ENCODE measurements around the gene MUC22. TPM values are rescaled to one million over a fixed set of nuclear protein-coding genes. Genes with fewer than 3 reads are reported as not detected.

The MUC22 gene
- total and polyA plus RNA-seq, 4 donors, result 0.02 to 0.11 (median 0.05) TPM

- H3K4me1 ChIP-seq (ENCODE audit: control insufficient read depth in 5 of 5, insufficient read depth in 5 of 5, low read length in 5 of 5), result peaks cover 0 to 20% (median 7%) of the 10 kb centered on the region in 5 donors
- H3K9me3 ChIP-seq (ENCODE audit: control insufficient read depth in 4 of 4, insufficient read depth in 3 of 4, low read length in 3 of 4), result no peaks in the 10 kb centered on the region
- no peaks in the 10 kb centered on the region for H3K27me3 ChIP-seq (ENCODE audit: control insufficient read depth in 3 of 3, insufficient read depth in 3 of 3, low read length in 2 of 3)
- TF ChIP-seq CTCF (IDR thresholded peaks at IDR 0.05; ENCODE audit: control extremely low read depth, extremely low read depth), result no peak
- DNase-seq, result no peak
- whole genome bisulfite sequencing, 2 donors, result 95 to 100% methylated on average over 1 of the region's 1 CpG
- no peak overlapping the region for H3K4me3 ChIP-seq
- no peak overlapping the region for H3K27ac ChIP-seq (ENCODE audit: low read depth in 1 of 2, low read length in 1 of 2)
- no peaks in the 10 kb centered on the region for H3K36me3 ChIP-seq (ENCODE audit: control insufficient read depth in 4 of 4, insufficient read depth in 4 of 4, low read length in 4 of 4)
- no peak for ATAC-seq (ENCODE audit: insufficient read depth, low FRiP score)
- no peak overlapping the region for H3K9ac ChIP-seq (ENCODE audit: insufficient read depth in 1 of 2, low read length in 2 of 2)
These were observed 65.3 kb downstream of the MUC22 start for GRCh38 chr6:31075528-31075927.

GRCh38 chr6:31076611-31077010 is 66.3 kb downstream of the MUC22 start:
- no peaks in the 10 kb centered on the region for H3K9me3 ChIP-seq (ENCODE audit: control insufficient read depth in 4 of 4, insufficient read depth in 3 of 4, low read length in 3 of 4)
- H3K4me1 ChIP-seq (ENCODE audit: control insufficient read depth in 5 of 5, insufficient read depth in 5 of 5, low read length in 5 of 5), result peaks cover 0 to 20% (median 7%) of the 10 kb centered on the region in 5 donors
- H3K36me3 ChIP-seq (ENCODE audit: control insufficient read depth in 4 of 4, insufficient read depth in 4 of 4, low read length in 4 of 4), result no peaks in the 10 kb centered on the region
- ATAC-seq (ENCODE audit: insufficient read depth, low FRiP score) (no peak), DNase-seq (no peak)
- no peak overlapping the region for H3K9ac ChIP-seq (ENCODE audit: insufficient read depth in 1 of 2, low read length in 2 of 2)
- 95 to 97% methylated on average over 4 of the region's 4 CpGs for WGBS, 2 donors
- no peaks in the 10 kb centered on the region for H3K27me3 ChIP-seq (ENCODE audit: control insufficient read depth in 3 of 3, insufficient read depth in 3 of 3, low read length in 2 of 3)
- no peak overlapping the region for H3K4me3 ChIP-seq
- TF ChIP-seq CTCF (IDR thresholded peaks at IDR 0.05; ENCODE audit: control extremely low read depth, extremely low read depth), result no peak
- H3K27ac ChIP-seq (ENCODE audit: low read depth in 1 of 2, low read length in 1 of 2), result no peak overlapping the region

- no peak for ATAC-seq (ENCODE audit: insufficient read depth, low FRiP score)
These were observed 69.5 kb downstream of the MUC22 start for GRCh38 chr6:31079656-31080261.

More at GRCh38 chr6:31079656-31080261, 69.5 kb downstream of the MUC22 start:
- Histone ChIP-seq H3K4me3 (no peak overlapping the region), H3K27me3 (ENCODE audit: control insufficient read depth in 3 of 3, insufficient read depth in 3 of 3, low read length in 2 of 3) (no peaks in the 10 kb centered on the region), H3K9ac (ENCODE audit: insufficient read depth in 1 of 2, low read length in 2 of 2) (no peak overlapping the region), H3K27ac (ENCODE audit: low read depth in 1 of 2, low read length in 1 of 2) (no peak overlapping the region), H3K4me1 (ENCODE audit: control insufficient read depth in 5 of 5, insufficient read depth in 5 of 5, low read length in 5 of 5) (peaks cover 0 to 6% (median 0%) of the 10 kb centered on the region in 5 donors), H3K9me3 (ENCODE audit: control insufficient read depth in 4 of 4, insufficient read depth in 3 of 4, low read length in 3 of 4) (no peaks in the 10 kb centered on the region), H3K36me3 (ENCODE audit: control insufficient read depth in 4 of 4, insufficient read depth in 4 of 4, low read length in 4 of 4) (no peaks in the 10 kb centered on the region)
- peak; percentile 76 for TF ChIP-seq CTCF (IDR thresholded peaks at IDR 0.05; ENCODE audit: control extremely low read depth, extremely low read depth)
- DNase-seq, result peak; percentile 75 to 81 (median 77)
- 22% methylated on average over 22 of the region's 22 CpGs for WGBS, 2 donors

Measured in lung (tissue), 12 donors.